ENCODE results near the gene JTB.
"Not testable (repeated sequence)": the region's sequence is repeated elsewhere in the genome, so short reads cannot be mapped to it uniquely, and the experiment has no call there.

The JTB gene

DNA sequence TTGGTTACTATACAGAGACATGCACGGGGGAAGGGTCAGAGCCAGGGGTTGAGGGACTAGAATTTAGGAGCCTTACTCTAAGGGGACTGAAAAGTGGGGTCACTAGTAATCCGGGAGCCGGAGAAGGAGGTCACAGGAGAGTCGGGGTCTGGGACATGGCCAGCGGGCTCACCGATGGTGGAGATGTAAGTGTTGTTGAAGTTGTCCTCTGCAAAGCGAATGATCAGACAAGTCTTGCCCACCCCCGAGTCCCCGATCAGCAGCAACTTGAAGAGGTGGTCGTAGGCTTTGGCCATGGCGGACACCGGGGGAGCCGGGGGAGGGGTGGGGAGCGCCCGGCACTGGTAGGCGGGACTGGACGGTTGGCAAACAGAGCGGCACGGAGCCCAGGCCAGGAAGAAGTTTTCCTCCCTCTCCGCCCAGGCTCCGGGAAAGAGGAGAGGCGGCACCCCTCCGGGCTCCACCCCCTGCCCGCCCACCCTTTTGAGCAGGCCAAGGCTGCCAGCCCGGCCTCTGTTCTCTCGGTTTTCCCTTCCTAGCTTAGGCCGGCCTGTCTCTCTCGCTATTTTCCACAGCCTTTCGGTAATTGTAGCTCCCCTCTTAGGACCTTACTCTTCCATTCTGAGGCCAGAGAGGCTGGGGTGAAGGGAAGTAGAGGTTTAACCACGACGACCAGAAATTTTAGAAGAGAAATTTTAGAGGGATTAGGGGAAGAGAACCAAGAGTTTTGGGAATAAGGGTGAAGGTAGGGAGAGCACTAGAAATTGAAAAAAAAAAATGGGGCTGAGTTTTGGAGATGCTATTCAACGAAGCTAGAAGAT, 8.7 kb upstream of the JTB start, which contains the start of gene RAB13:
TSS of gene RAB13 (minus strand) at position 399 of the 821 bp plus-strand sequence. CDS start at position 296, 103 bp downstream.
- TF ChIP-seq, protein P1, sequence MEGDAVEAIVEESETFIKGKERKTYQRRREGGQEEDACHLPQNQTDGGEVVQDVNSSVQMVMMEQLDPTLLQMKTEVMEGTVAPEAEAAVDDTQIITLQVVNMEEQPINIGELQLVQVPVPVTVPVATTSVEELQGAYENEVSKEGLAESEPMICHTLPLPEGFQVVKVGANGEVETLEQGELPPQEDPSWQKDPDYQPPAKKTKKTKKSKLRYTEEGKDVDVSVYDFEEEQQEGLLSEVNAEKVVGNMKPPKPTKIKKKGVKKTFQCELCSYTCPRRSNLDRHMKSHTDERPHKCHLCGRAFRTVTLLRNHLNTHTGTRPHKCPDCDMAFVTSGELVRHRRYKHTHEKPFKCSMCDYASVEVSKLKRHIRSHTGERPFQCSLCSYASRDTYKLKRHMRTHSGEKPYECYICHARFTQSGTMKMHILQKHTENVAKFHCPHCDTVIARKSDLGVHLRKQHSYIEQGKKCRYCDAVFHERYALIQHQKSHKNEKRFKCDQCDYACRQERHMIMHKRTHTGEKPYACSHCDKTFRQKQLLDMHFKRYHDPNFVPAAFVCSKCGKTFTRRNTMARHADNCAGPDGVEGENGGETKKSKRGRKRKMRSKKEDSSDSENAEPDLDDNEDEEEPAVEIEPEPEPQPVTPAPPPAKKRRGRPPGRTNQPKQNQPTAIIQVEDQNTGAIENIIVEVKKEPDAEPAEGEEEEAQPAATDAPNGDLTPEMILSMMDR (conservative IDR thresholded peaks at IDR 0.05), result no peak
- peak within 1 kb of the TSS; percentile 68 for H3K27ac ChIP-seq

DNA sequence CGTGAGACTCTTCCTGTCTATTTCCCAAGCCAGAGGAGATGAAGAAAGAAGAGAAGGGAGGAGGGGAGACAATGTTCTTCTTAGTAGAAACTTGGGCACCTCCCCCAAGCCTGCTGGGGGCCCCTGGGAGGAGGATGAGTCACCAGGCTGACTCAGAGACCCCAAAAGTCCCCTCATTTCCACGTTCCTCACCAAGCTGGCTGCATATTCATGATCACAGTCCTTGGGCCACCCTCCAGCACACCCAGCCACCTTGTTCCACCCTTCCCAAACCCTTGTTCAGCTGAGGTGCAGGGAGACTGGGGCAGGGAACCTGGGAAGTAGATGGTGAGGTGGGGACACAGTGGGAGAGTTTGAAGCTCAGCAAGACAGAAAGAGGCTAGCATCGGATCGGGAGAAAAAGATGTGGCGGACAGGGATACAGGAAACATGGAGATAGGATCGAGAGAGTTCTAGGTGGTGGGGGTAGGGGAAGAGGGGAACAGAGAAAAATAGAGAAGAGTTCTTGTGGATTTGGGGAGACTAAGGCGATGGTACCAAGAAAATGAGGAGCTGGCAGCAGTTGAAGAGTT, 8.0 kb upstream of the JTB start:
- TF ChIP-seq, protein P1 (conservative IDR thresholded peaks at IDR 0.05), result no peak
- H3K27ac ChIP-seq, result peak overlapping the region; percentile 68

DNA sequence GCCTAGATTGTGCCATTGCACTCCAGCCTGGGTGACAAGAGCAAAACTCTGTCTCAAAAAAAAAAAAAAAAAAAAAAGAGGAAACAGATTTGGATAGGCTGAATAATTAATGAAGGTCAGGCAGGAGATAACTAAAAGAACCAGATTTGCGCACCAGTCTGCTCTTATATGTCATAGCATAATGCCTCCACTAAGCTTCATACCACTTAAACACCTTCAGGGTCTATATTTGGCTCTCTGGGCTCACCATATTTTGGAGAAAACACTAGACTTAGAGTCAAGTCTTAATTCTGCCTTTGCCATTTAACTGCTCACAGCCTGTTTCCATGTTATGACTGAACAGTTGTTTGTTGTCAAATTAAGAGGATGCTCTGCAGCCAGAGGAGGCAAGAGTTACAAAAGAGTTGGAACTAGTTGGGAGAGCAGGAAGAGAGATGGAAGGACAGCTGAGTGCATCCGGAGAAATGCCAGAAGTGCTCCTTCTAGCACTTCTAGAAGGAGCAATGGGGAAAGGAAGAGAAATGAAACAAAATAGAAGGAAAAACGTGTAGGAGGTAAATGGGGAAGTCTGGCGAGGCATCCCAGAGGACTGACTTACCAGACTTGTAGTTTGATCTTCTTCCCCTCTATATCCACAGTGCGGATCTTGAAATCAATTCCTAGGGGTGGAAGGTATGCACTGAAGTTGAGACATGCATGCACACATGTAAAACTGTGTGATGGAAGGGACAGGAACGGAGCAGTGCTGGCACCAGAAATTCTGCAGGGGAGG, 6.8 kb upstream of the JTB start:
- TF ChIP-seq, protein P1 (conservative IDR thresholded peaks at IDR 0.05), result no peak
- H3K27ac ChIP-seq, result no peak overlapping the region

DNA sequence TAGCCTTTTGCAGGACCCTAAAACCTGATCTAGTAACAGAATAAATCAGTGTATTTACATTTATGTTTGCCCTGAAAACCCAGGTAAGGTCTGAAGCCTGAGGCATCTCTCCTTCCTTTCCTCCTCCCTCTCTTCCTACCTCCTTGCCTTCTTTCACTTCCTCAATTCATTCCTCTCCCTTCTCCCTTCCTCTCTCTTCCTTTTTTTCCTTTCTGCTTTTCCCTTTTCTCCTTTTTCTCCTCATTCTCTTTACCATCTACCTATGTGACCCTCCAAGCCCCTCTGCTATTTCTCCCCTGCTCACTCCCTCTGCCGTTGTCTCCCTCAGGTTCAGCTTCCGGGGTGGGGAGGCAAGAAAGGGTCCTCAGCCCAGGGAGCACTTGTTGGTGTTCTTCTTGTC, 4.3 kb upstream of the JTB start:
- H3K27ac ChIP-seq, result not testable (repeated sequence)

DNA sequence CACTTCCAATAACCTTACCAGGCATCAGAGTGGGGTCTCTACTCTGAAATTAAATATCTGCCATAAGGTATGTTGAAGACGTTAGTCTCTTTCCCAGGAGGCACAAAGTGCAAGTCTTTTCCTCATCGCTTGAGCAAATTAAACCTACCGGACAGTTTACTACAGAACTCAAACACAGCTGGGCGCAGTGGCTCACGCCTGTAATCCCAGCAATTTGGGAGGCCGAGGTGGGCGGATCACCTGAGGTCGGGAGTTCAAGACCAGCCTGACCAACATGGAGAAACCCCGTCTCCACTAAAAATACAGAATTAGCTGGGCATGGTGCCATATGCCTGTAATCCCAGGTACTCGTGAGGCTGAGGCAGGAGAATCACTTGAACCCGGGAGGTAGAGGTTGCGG, 1.6 kb upstream of the JTB start:
- H3K27ac ChIP-seq, result peak overlapping the region; percentile 96

DNA sequence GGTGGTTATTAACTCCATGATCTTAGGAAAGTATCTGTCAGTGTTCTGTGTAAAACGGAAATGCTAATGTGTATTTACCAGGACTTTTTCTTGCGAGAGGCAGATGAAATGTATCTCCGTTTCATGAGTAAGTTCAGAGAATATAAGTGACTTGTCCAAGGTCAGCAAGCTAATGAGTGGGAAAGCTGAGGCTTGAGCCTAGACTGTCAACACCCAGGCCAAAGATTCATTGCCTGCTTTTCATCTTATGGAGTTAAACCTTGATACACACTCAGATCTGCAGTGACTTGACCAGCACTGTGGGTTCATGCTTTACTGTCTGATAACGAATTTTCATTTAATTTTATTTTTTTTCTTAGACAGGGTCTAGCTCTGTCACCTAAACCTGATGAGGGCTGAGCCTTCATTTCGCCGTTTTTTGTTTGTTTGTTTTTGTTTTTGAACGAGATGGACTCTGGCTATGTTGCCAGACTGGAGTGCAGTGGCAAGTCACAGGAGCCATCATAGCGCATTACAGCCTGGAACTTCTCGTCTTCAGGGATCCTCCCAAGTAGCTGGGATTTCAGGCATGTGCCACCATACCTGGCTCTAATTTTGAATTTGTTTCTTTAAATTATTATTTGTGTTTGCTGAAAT, 918 bp upstream of the JTB start:
- TF ChIP-seq, protein P1 (conservative IDR thresholded peaks at IDR 0.05), result no peak
- H3K27ac ChIP-seq, result peak overlapping the region; percentile 96

DNA sequence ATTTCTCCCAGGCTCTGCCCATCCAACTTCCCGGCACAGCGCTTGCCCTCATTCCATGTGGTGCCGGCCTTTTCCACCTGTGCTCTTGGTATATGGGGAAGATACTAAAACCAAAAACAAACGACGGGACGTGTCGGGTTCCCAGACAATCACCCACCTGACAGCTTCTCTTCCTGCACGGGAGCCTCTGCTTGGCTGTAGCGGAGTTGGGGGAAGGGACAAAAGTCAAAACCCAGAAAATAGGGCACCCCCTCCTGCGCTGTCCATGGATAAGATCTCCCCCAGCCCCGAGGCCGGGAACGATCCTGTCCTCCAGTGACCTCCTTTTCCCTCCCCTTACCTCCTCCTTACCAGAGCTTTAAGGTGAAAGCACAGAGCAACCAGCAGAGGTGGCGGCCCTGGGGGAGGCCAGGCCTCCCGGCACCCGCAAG, 640 bp downstream of the JTB start:
- TF ChIP-seq, protein P1 (conservative IDR thresholded peaks at IDR 0.05), result no peak
- peak overlapping the region; percentile 96 for H3K27ac ChIP-seq

DNA sequence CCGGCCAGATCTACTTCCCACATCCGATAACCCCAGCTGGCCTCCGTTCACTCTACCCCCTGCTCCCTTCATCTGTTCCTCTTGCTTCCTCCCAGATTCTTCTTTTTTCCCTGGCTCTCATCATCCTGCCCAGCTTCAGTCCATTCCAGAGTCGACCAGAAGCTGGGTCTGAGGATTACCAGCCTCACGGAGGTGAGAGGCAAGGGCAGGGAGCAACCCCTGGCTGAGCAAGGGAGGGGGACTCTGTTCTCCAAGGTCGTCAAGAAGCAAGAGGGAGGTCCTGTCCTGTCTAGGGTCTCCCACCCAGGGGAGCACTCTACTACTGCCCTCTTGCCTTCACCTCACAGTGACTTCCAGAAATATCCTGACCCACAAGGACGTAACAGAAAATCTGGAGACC, 3.9 kb downstream of the JTB start:
- no peak overlapping the region; the same call in 1 of the 2 replicates for H3K27ac ChIP-seq
- TF ChIP-seq, protein P1 (conservative IDR thresholded peaks at IDR 0.05), result no peak
